Mammary epithelial cell (primary cell): ENCODE results near the gene FBLIM1.

Experiments
- CTCF ChIP-seq, 2 donors: IDR thresholded peaks in 1 of 2; conservative IDR thresholded peaks in 1 of 2; 2 replicates each; pipeline ENCODE4 v1.5.1; 2011 to 2012; ENCODE audit warnings: inconsistent platforms in 2 of 2, low read length in 2 of 2, mild to moderate bottlenecking in 2 of 2, control low read depth in 1 of 2, low read depth in 1 of 2; ENCODE audit not compliant: insufficient read depth in 1 of 2; ENCODE audit errors: extremely low read depth in 1 of 2
- EZH2 ChIP-seq: IDR thresholded peaks from 2 replicates; pipeline ENCODE4 v1.6.1; 2012; ENCODE audit warnings: low read length, inconsistent platforms, borderline replicate concordance

GRCh38 chr1:15803380-15803779 is 44.8 kb downstream of the FBLIM1 start:
- TF ChIP-seq CTCF (conservative IDR thresholded peaks at IDR 0.05 in 1 of 2, IDR thresholded peaks at IDR 0.05 in 1 of 2; ENCODE audit: extremely low read depth in 1 of 2, insufficient read depth in 1 of 2, low read depth in 1 of 2, low read length in 2 of 2) = peak; percentile 37 to 49
- no peak for TF ChIP-seq EZH2
